ENCODE results near the gene LIMS1. TPM values are rescaled to one million over a fixed set of nuclear protein-coding genes. Genes with fewer than 3 reads are reported as not detected.

LIMS1 gene
- polyA plus RNA-seq, 2 donors = 11.0 to 14.4 TPM

- peaks cover 0 to 2% of the 10 kb centered on the region in 2 donors for H3K36me3 ChIP-seq (ENCODE audit: control insufficient read depth in 2 of 2, insufficient read depth in 2 of 2, low read length in 1 of 2)
- peak overlapping the region; percentile 5 to 56 for H3K27ac ChIP-seq (ENCODE audit: low read depth in 2 of 2, low read length in 1 of 2)
- no peaks in the 10 kb centered on the region for H3K27me3 ChIP-seq (ENCODE audit: control insufficient read depth in 1 of 2, insufficient read depth in 2 of 2, low read length in 2 of 2)
- no peaks in the 10 kb centered on the region for H3K9me3 ChIP-seq (ENCODE audit: control insufficient read depth in 2 of 2, insufficient read depth in 1 of 2, low read depth in 1 of 2, low read length in 1 of 2)
- no peak overlapping the region for H3K4me3 ChIP-seq (ENCODE audit: low read depth in 1 of 2, low read length in 2 of 2)
- H3K4me1 ChIP-seq (ENCODE audit: control insufficient read depth in 2 of 2, insufficient read depth in 2 of 2, low read length in 1 of 2) = peaks cover 6 to 34% of the 10 kb centered on the region in 2 donors
- 47 to 54% methylated on average over 2 of the region's 2 CpGs for WGBS, 2 donors
Measured at GRCh38 chr2:108615480-108616090, 81.3 kb downstream of the LIMS1 start.

- Histone ChIP-seq H3K27me3 (ENCODE audit: control insufficient read depth in 1 of 2, insufficient read depth in 2 of 2, low read length in 2 of 2) (no peaks in the 10 kb centered on the region), H3K4me1 (ENCODE audit: control insufficient read depth in 2 of 2, insufficient read depth in 2 of 2, low read length in 1 of 2) (peaks cover 6 to 34% of the 10 kb centered on the region in 2 donors), H3K4me3 (ENCODE audit: low read depth in 1 of 2, low read length in 2 of 2) (no peak overlapping the region), H3K36me3 (ENCODE audit: control insufficient read depth in 2 of 2, insufficient read depth in 2 of 2, low read length in 1 of 2) (peaks cover 0 to 2% of the 10 kb centered on the region in 2 donors), H3K27ac (ENCODE audit: low read depth in 2 of 2, low read length in 1 of 2) (peak overlapping the region; percentile 72 to 73), H3K9me3 (ENCODE audit: control insufficient read depth in 2 of 2, insufficient read depth in 1 of 2, low read depth in 1 of 2, low read length in 1 of 2) (no peaks in the 10 kb centered on the region)
- 87 to 92% methylated on average over 5 of the region's 5 CpGs for WGBS, 2 donors
Measured at GRCh38 chr2:108616318-108616717, 82.0 kb downstream of the LIMS1 start.

- peak overlapping the region; percentile 72 to 73 for H3K27ac ChIP-seq (ENCODE audit: low read depth in 2 of 2, low read length in 1 of 2)
Measured at GRCh38 chr2:108616751-108617161, 82.5 kb downstream of the LIMS1 start.

GRCh38 chr2:108617617-108618016, 83.3 kb downstream of the LIMS1 start:
- H3K27ac ChIP-seq (ENCODE audit: low read depth in 2 of 2, low read length in 1 of 2) = peak overlapping the region in 1 of 2 donors; percentile 7
- no peaks in the 10 kb centered on the region for H3K27me3 ChIP-seq (ENCODE audit: control insufficient read depth in 1 of 2, insufficient read depth in 2 of 2, low read length in 2 of 2)
- peaks cover 6 to 33% of the 10 kb centered on the region in 2 donors for H3K4me1 ChIP-seq (ENCODE audit: control insufficient read depth in 2 of 2, insufficient read depth in 2 of 2, low read length in 1 of 2)
- no peak overlapping the region for H3K4me3 ChIP-seq (ENCODE audit: low read depth in 1 of 2, low read length in 2 of 2)
- 86 to 92% methylated on average over 2 of the region's 2 CpGs for WGBS, 2 donors
- H3K36me3 ChIP-seq (ENCODE audit: control insufficient read depth in 2 of 2, insufficient read depth in 2 of 2, low read length in 1 of 2) = peaks cover 0 to 2% of the 10 kb centered on the region in 2 donors
- no peaks in the 10 kb centered on the region for H3K9me3 ChIP-seq (ENCODE audit: control insufficient read depth in 2 of 2, insufficient read depth in 1 of 2, low read depth in 1 of 2, low read length in 1 of 2)

More at GRCh38 chr2:108616751-108617161, 82.5 kb downstream of the LIMS1 start:
- H3K27me3 ChIP-seq (ENCODE audit: control insufficient read depth in 1 of 2, insufficient read depth in 2 of 2, low read length in 2 of 2) = no peaks in the 10 kb centered on the region
- 27 to 32% methylated on average over 2 of the region's 2 CpGs for WGBS, 2 donors
- H3K4me3 ChIP-seq (ENCODE audit: low read depth in 1 of 2, low read length in 2 of 2) = no peak overlapping the region
- H3K9me3 ChIP-seq (ENCODE audit: control insufficient read depth in 2 of 2, insufficient read depth in 1 of 2, low read depth in 1 of 2, low read length in 1 of 2) = no peaks in the 10 kb centered on the region
- peaks cover 0 to 2% of the 10 kb centered on the region in 2 donors for H3K36me3 ChIP-seq (ENCODE audit: control insufficient read depth in 2 of 2, insufficient read depth in 2 of 2, low read length in 1 of 2)
- H3K4me1 ChIP-seq (ENCODE audit: control insufficient read depth in 2 of 2, insufficient read depth in 2 of 2, low read length in 1 of 2) = peaks cover 6 to 34% of the 10 kb centered on the region in 2 donors

GRCh38 chr2:108619925-108620620, 85.8 kb downstream of the LIMS1 start:
- Histone ChIP-seq H3K4me3 (ENCODE audit: low read depth in 1 of 2, low read length in 2 of 2) (no peak overlapping the region), H3K36me3 (ENCODE audit: control insufficient read depth in 2 of 2, insufficient read depth in 2 of 2, low read length in 1 of 2) (no peaks in the 10 kb centered on the region), H3K27me3 (ENCODE audit: control insufficient read depth in 1 of 2, insufficient read depth in 2 of 2, low read length in 2 of 2) (no peaks in the 10 kb centered on the region), H3K9me3 (ENCODE audit: control insufficient read depth in 2 of 2, insufficient read depth in 1 of 2, low read depth in 1 of 2, low read length in 1 of 2) (no peaks in the 10 kb centered on the region), H3K27ac (ENCODE audit: low read depth in 2 of 2, low read length in 1 of 2) (peak overlapping the region; percentile 60 to 82), H3K4me1 (ENCODE audit: control insufficient read depth in 2 of 2, insufficient read depth in 2 of 2, low read length in 1 of 2) (peaks cover 2 to 18% of the 10 kb centered on the region in 2 donors)
- 64% methylated on average over 8 of the region's 8 CpGs for WGBS, 2 donors

- Histone ChIP-seq H3K4me1 (ENCODE audit: control insufficient read depth in 2 of 2, insufficient read depth in 2 of 2, low read length in 1 of 2) (peaks cover 0 to 13% of the 10 kb centered on the region in 2 donors), H3K27ac (ENCODE audit: low read depth in 2 of 2, low read length in 1 of 2) (peak overlapping the region; percentile 82), H3K4me3 (ENCODE audit: low read depth in 1 of 2, low read length in 2 of 2) (no peak overlapping the region), H3K27me3 (ENCODE audit: control insufficient read depth in 1 of 2, insufficient read depth in 2 of 2, low read length in 2 of 2) (no peaks in the 10 kb centered on the region), H3K36me3 (ENCODE audit: control insufficient read depth in 2 of 2, insufficient read depth in 2 of 2, low read length in 1 of 2) (no peaks in the 10 kb centered on the region), H3K9me3 (ENCODE audit: control insufficient read depth in 2 of 2, insufficient read depth in 1 of 2, low read depth in 1 of 2, low read length in 1 of 2) (no peaks in the 10 kb centered on the region)
- WGBS, 2 donors = 36 to 46% methylated on average over 3 of the region's 3 CpGs
Measured at GRCh38 chr2:108620656-108621055, 86.4 kb downstream of the LIMS1 start.

GRCh38 chr2:108621087-108621559, 86.9 kb downstream of the LIMS1 start:
- no peaks in the 10 kb centered on the region for H3K27me3 ChIP-seq (ENCODE audit: control insufficient read depth in 1 of 2, insufficient read depth in 2 of 2, low read length in 2 of 2)
- peaks cover 0 to 12% of the 10 kb centered on the region in 2 donors for H3K4me1 ChIP-seq (ENCODE audit: control insufficient read depth in 2 of 2, insufficient read depth in 2 of 2, low read length in 1 of 2)
- WGBS, 2 donors = 26 to 30% methylated on average over 8 of the region's 8 CpGs
- no peaks in the 10 kb centered on the region for H3K9me3 ChIP-seq (ENCODE audit: control insufficient read depth in 2 of 2, insufficient read depth in 1 of 2, low read depth in 1 of 2, low read length in 1 of 2)
- H3K4me3 ChIP-seq (ENCODE audit: low read depth in 1 of 2, low read length in 2 of 2) = peak overlapping the region; percentile 28 to 41
- peak overlapping the region; percentile 82 for H3K27ac ChIP-seq (ENCODE audit: low read depth in 2 of 2, low read length in 1 of 2)
- H3K36me3 ChIP-seq (ENCODE audit: control insufficient read depth in 2 of 2, insufficient read depth in 2 of 2, low read length in 1 of 2) = no peaks in the 10 kb centered on the region

GRCh38 chr2:108621687-108622681, 87.7 kb downstream of the LIMS1 start:
- Histone ChIP-seq H3K4me1 (ENCODE audit: control insufficient read depth in 2 of 2, insufficient read depth in 2 of 2, low read length in 1 of 2) (peaks cover 0 to 8% of the 10 kb centered on the region in 2 donors), H3K27ac (ENCODE audit: low read depth in 2 of 2, low read length in 1 of 2) (peak overlapping the region; percentile 49 to 61), H3K9me3 (ENCODE audit: control insufficient read depth in 2 of 2, insufficient read depth in 1 of 2, low read depth in 1 of 2, low read length in 1 of 2) (no peaks in the 10 kb centered on the region), H3K4me3 (ENCODE audit: low read depth in 1 of 2, low read length in 2 of 2) (peak overlapping the region in 1 of 2 donors; percentile 41), H3K27me3 (ENCODE audit: control insufficient read depth in 1 of 2, insufficient read depth in 2 of 2, low read length in 2 of 2) (no peaks in the 10 kb centered on the region), H3K36me3 (ENCODE audit: control insufficient read depth in 2 of 2, insufficient read depth in 2 of 2, low read length in 1 of 2) (no peaks in the 10 kb centered on the region)
- WGBS, 2 donors = 79 to 83% methylated on average over 2 of the region's 2 CpGs

GRCh38 chr2:108623616-108624015, 89.3 kb downstream of the LIMS1 start:
- Histone ChIP-seq H3K4me1 (ENCODE audit: control insufficient read depth in 2 of 2, insufficient read depth in 2 of 2, low read length in 1 of 2) (peaks cover 0 to 4% of the 10 kb centered on the region in 2 donors), H3K27ac (ENCODE audit: low read depth in 2 of 2, low read length in 1 of 2) (no peak overlapping the region), H3K36me3 (ENCODE audit: control insufficient read depth in 2 of 2, insufficient read depth in 2 of 2, low read length in 1 of 2) (no peaks in the 10 kb centered on the region), H3K4me3 (ENCODE audit: low read depth in 1 of 2, low read length in 2 of 2) (no peak overlapping the region), H3K9me3 (ENCODE audit: control insufficient read depth in 2 of 2, insufficient read depth in 1 of 2, low read depth in 1 of 2, low read length in 1 of 2) (no peaks in the 10 kb centered on the region), H3K27me3 (ENCODE audit: control insufficient read depth in 1 of 2, insufficient read depth in 2 of 2, low read length in 2 of 2) (no peaks in the 10 kb centered on the region)
- 32 to 42% methylated on average over 6 of the region's 6 CpGs for WGBS, 2 donors
